Activated CD4-positive, alpha-beta memory T cell treated with anti-CD3 and anti-CD28 coated beads, Interleukin-2, amount 10 ng/mL, durations not matched to agents 7 days and 5 days (primary cell): Measurements from ENCODE around the gene HMCES. TPM values are rescaled to one million over a fixed set of nuclear protein-coding genes. Genes with fewer than 3 reads are reported as not detected.
"Not testable (repeated sequence)": the region's sequence is repeated elsewhere in the genome, so short reads cannot be mapped to it uniquely, and the experiment has no call there.

Experiments
- CTCF ChIA-PET: fragments of 350-600 bp; sonication (Branson Sonifier 250); formaldehyde crosslinking; loops from one replicate; lab custom pipeline; 2021; ENCODE audit warnings: antibody characterized with exemption, inconsistent platforms; lab: Charles Lee
- POLR2A ChIA-PET: fragments of 350-600 bp; sonication (Branson Sonifier 250); formaldehyde crosslinking; loops from one replicate; lab custom pipeline; 2021; ENCODE audit warnings: antibody characterized with exemption; lab: Charles Lee
- DNase-seq: peaks from one replicate; pipeline ENCODE4 v3.0.0-alpha.2; 2020
- H3K27ac Mint-ChIP-seq: one replicate; pipeline ENCODE4 v1.8.0; 2021; ENCODE audit warnings: mild to moderate bottlenecking, mixed read lengths
- H3K27me3 Mint-ChIP-seq: one replicate; pipeline ENCODE4 v1.8.0; 2021; ENCODE audit warnings: mixed read lengths
- H3K36me3 Mint-ChIP-seq: one replicate; pipeline ENCODE4 v1.8.0; 2021; ENCODE audit warnings: low read depth, mixed read lengths
- H3K4me1 Mint-ChIP-seq: one replicate; pipeline ENCODE4 v1.8.0; 2021; ENCODE audit warnings: mixed read lengths
- H3K4me3 Mint-ChIP-seq: one replicate; pipeline ENCODE4 v1.8.0; 2021; ENCODE audit warnings: mild to moderate bottlenecking, mixed read lengths
- H3K9me3 Mint-ChIP-seq: one replicate; pipeline ENCODE4 v1.8.0; 2021; ENCODE audit warnings: mixed read lengths
- total RNA-seq, 2 experiments: library from RNA; stranded (reverse); gene quantifications; one replicate each; pipeline ENCODE4 v1.2.3, GENCODE V29; 2021

The HMCES gene
- total RNA-seq, 2 experiments from 2014 or later, result 45.7 to 50.1 TPM

GRCh38 chr3:129260606-129261005, 18.1 kb upstream of the HMCES start:
- Mint-ChIP-seq H3K4me1 (peaks cover 3% of the 10 kb centered on the region), H3K4me3 (no peak overlapping the region), H3K36me3 (peaks cover 88% of the 10 kb centered on the region), H3K27ac (no peak overlapping the region), H3K9me3 (no peaks in the 10 kb centered on the region), H3K27me3 (no peaks in the 10 kb centered on the region)
- no peak for DNase-seq
- ChIA-PET POLR2A (interaction anchor here (1.8 to 2.7 kb wide), 3 partner anchors 11 to 55 kb away, joined by 4 to 9 read pairs (median 7); partner anchors contain the start of gene COPG1), CTCF (interaction anchor here (0.9 to 2.2 kb wide), 3 partner anchors 11 to 290 kb away, joined by 3 to 9 read pairs (median 3); partner anchors contain the start of gene COPG1)

- H3K4me1 Mint-ChIP-seq, result peaks cover 3% of the 10 kb centered on the region
- CTCF ChIA-PET, result interaction anchor here (1.5 to 2.2 kb wide), 2 partner anchors 208 to 291 kb away, joined by 3 to 9 read pairs; no protein-coding TSS in a partner anchor
- no peak for DNase-seq
- no peaks in the 10 kb centered on the region for H3K27me3 Mint-ChIP-seq
- POLR2A ChIA-PET, result interaction anchor here (0.8 to 2.7 kb wide), 4 partner anchors 9 to 54 kb away, joined by 3 to 9 read pairs (median 6); partner anchors contain the start of gene COPG1
- peaks cover 85% of the 10 kb centered on the region for H3K36me3 Mint-ChIP-seq
- no peaks in the 10 kb centered on the region for H3K9me3 Mint-ChIP-seq
- H3K27ac Mint-ChIP-seq, result no peak overlapping the region
- no peak overlapping the region for H3K4me3 Mint-ChIP-seq
Observed at GRCh38 chr3:129261894-129262293, 16.8 kb upstream of the HMCES start.

DNA sequence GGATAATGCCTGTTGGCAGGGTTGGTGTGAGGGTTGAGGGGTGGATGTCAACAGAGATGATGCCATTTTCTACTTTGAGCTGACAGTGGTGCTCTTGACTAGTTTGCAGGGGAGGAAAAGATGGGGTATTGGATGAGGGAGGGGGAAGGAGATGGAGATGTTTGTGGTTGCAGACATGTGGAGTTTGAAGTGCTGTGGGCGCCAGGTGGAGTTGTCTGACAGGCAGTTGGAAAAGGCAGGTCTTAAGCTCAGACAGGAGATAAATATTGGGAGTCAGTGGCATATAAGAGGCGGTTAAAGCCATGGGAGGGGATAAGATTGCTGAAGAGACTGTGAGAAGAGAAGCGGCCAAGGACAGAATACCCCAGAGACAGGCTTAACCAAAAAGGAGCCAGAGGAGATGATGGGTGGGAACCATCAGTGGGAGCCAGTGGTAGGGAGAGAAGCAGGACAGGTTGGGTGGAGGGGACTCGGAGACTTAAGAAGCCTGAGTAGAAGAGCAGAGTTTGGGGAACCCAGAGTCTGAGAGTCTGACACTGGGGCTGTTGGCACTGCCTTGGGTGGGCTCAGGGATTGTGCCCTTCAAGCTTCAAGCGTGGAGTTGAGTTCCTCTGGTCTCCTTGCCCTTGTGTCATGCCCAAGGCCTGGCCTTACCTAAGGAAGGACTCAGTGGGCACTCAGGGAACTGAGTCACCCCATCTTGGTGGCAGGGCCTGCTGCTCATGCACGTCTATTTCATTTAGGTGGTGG, 15.3 kb upstream of the HMCES start:
- no peak for DNase-seq
- POLR2A ChIA-PET, result interaction anchor here (0.9 kb wide), 1 partner anchor 8 kb away, joined by 3 read pairs; no protein-coding TSS in a partner anchor
- peaks cover 85% of the 10 kb centered on the region for H3K36me3 Mint-ChIP-seq

GRCh38 chr3:129264994-129265393, 13.7 kb upstream of the HMCES start:
- not testable (repeated sequence) for DNase-seq, H3K27me3 Mint-ChIP-seq, H3K27ac Mint-ChIP-seq, H3K4me3 Mint-ChIP-seq, H3K4me1 Mint-ChIP-seq, H3K9me3 Mint-ChIP-seq
- ChIA-PET POLR2A (interaction anchor here (1.5 kb wide), 2 partner anchors 51 to 79 kb away, joined by 3 to 6 read pairs; a partner anchor contains a TSS), CTCF (interaction anchor here (0.5 kb wide), 1 partner anchor 87 kb away, joined by 3 read pairs; no protein-coding TSS in a partner anchor)
- H3K36me3 Mint-ChIP-seq, result peaks cover 88% of the 10 kb centered on the region

More for the DNA sequence above, 15.3 kb upstream of the HMCES start:
- Mint-ChIP-seq H3K27me3 (no peaks in the 10 kb centered on the region), H3K27ac (no peak overlapping the region), H3K4me1 (peaks cover 3% of the 10 kb centered on the region), H3K4me3 (no peak overlapping the region), H3K9me3 (no peaks in the 10 kb centered on the region)
- CTCF ChIA-PET, result no interaction called here

DNA sequence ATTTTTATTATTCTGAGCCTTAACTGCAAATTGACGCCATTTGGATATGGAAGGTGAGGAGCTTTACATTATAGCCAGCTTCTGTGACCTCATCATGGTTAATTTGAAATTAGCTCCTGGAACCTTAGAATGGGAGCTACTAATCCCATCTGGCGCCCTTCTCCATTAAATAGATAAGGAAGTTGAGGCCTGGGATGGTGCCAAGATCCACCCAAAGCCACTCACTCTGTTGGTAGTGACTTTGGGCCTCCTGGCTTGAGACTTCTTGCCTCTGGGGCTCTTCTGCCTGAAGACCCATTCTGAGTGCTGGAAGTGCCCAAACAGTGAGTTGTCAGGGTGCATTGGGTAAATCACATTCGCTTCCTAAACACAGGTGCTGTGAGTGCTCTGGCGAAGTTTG, 12.0 kb upstream of the HMCES start:
- H3K4me1 Mint-ChIP-seq, result peaks cover 1% of the 10 kb centered on the region
- no peaks in the 10 kb centered on the region for H3K27me3 Mint-ChIP-seq
- ChIA-PET CTCF (interaction anchor here (1.7 kb wide), 1 partner anchor 49 kb away, joined by 3 read pairs; a partner anchor contains a TSS), POLR2A (interaction anchor here (1.0 to 1.4 kb wide), 3 partner anchors 17 to 387 kb away, joined by 3 to 6 read pairs (median 4); partner anchors contain the start of genes ACAD9 and COPG1)
- H3K27ac Mint-ChIP-seq, result no peak overlapping the region
- H3K36me3 Mint-ChIP-seq, result peaks cover 88% of the 10 kb centered on the region
- DNase-seq, result no peak
- no peaks in the 10 kb centered on the region for H3K9me3 Mint-ChIP-seq
- H3K4me3 Mint-ChIP-seq, result no peak overlapping the region

- no peak overlapping the region for H3K27ac Mint-ChIP-seq
- H3K36me3 Mint-ChIP-seq, result peaks cover 90% of the 10 kb centered on the region
- ChIA-PET POLR2A (no interaction called here), CTCF (no interaction called here)
- no peaks in the 10 kb centered on the region for H3K27me3 Mint-ChIP-seq
- no peaks in the 10 kb centered on the region for H3K9me3 Mint-ChIP-seq
- H3K4me1 Mint-ChIP-seq, result no peaks in the 10 kb centered on the region
- H3K4me3 Mint-ChIP-seq, result no peak overlapping the region
- no peak for DNase-seq
Observed at GRCh38 chr3:129268396-129268795, 10.3 kb upstream of the HMCES start.

DNA sequence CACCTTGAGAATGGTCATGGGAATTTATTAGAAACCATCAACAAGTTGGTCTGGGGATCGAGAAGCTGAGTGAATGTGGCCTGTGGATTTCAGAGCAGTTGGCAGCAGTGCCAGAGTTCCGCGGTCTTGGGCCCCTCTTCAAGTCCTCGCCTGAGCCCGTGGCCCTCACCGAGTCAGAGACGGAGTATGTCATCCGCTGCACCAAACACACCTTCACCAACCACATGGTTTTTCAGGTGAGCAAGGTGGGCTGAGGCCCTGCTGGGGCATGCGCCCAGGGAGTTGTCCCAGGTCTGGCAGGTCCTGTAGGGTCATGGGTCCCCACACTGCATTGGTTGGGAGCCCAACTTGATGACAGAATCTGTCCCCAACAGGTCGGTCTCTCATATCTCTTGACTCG, 7.0 kb upstream of the HMCES start:
- peaks cover 4% of the 10 kb centered on the region for H3K4me1 Mint-ChIP-seq

GRCh38 chr3:129276385-129276784, 2.3 kb upstream of the HMCES start:
- Mint-ChIP-seq H3K27me3 (no peaks in the 10 kb centered on the region), H3K27ac (no peak overlapping the region), H3K4me1 (peaks cover 31% of the 10 kb centered on the region), H3K36me3 (peaks cover 71% of the 10 kb centered on the region), H3K4me3 (no peak overlapping the region), H3K9me3 (no peaks in the 10 kb centered on the region)
- DNase-seq, result no peak
- POLR2A ChIA-PET, result interaction anchor here (9.1 kb wide), 1 partner anchor 38 kb away, joined by 197 read pairs; a partner anchor contains a TSS
- CTCF ChIA-PET, result no interaction called here

More for the DNA sequence above, 7.0 kb upstream of the HMCES start:
- H3K27me3 Mint-ChIP-seq, result no peaks in the 10 kb centered on the region
- H3K36me3 Mint-ChIP-seq, result peaks cover 92% of the 10 kb centered on the region
- H3K9me3 Mint-ChIP-seq, result no peaks in the 10 kb centered on the region
- DNase-seq, result no peak
- H3K4me3 Mint-ChIP-seq, result no peak overlapping the region
- H3K27ac Mint-ChIP-seq, result no peak overlapping the region
- POLR2A ChIA-PET, result interaction anchor here (0.6 to 2.0 kb wide), 3 partner anchors 9 to 47 kb away, joined by 3 to 9 read pairs (median 4); a partner anchor contains a TSS
- CTCF ChIA-PET, result interaction anchor here (1.5 kb wide), 1 partner anchor 44 kb away, joined by 3 read pairs; a partner anchor contains a TSS

- ChIA-PET POLR2A (interaction anchor here (0.8 to 9.1 kb wide), 5 partner anchors 28 to 239 kb away, joined by 3 to 197 read pairs (median 5); partner anchors contain the start of gene COPG1), CTCF (interaction anchor here (2.8 to 3.2 kb wide), 2 partner anchors 12 to 38 kb away, joined by 13 to 17 read pairs; a partner anchor contains a TSS)
- peaks cover 45% of the 10 kb centered on the region for H3K4me1 Mint-ChIP-seq
- DNase-seq, result no peak
- H3K9me3 Mint-ChIP-seq, result no peaks in the 10 kb centered on the region
- peak overlapping the region; percentile 81 for H3K4me3 Mint-ChIP-seq
- H3K27ac Mint-ChIP-seq, result peak overlapping the region; percentile 82
- H3K36me3 Mint-ChIP-seq, result peaks cover 62% of the 10 kb centered on the region
- H3K27me3 Mint-ChIP-seq, result no peaks in the 10 kb centered on the region
Observed at GRCh38 chr3:129277829-129278271, 820 bp upstream of the HMCES start.

DNA sequence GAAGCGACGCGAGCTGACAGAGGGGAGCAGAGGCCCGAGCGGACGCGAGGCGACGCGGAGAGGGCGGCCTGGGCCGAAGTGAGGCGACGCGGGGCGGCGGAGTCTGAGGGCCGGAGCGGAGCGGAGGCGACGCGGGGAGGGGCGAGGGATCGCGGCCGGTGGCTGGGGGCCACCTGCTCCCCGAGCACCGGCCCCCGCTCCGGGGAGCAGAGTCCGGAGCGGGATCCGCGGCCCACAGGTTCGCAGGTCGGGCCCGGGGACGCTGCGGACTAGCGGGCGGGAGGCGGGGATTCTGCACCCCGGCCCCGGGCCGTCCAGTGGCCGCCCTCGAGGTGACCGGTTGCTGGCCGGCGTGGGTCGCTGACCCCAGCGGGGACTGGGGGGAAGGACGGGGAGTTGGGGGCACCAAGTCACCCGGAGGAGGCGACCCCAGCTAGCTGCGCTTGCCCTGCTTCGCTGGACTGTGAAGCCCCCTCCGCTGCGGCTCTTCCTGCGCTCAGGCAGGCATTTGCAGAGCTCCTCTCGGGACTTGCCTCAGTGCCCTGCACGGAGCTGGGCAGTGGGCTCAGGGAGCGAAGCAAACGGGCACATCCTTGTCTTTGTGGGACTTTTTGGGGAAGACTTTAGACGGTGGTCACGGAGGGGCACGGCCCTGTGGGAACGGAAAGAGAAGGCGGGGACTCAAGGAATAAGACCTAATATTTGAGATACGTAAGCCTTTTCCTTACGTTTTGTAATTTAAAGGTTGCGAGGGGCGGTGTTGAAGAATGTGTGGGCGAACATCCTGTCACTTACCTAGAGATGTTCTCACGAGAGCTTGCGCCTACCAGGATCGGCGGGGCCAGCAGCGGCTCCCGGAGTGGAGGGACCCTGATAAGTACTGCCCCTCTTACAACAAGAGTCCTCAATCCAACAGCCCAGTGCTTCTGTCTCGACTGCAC, 566 bp downstream of the HMCES start:
- ChIA-PET POLR2A (interaction anchor here (0.7 to 9.1 kb wide), 17 partner anchors 9 to 475 kb away, joined by 3 to 197 read pairs (median 4); partner anchors contain the start of genes CNBP, COPG1 and RAB43), CTCF (interaction anchor here (0.8 to 3.2 kb wide), 6 partner anchors 10 to 309 kb away, joined by 3 to 17 read pairs (median 5); a partner anchor contains a TSS)
- Mint-ChIP-seq H3K9me3 (no peaks in the 10 kb centered on the region), H3K27me3 (no peaks in the 10 kb centered on the region), H3K4me1 (peaks cover 54% of the 10 kb centered on the region), H3K27ac (peak overlapping the region; percentile 91), H3K4me3 (peak overlapping the region; percentile 97), H3K36me3 (peaks cover 56% of the 10 kb centered on the region)
- DNase-seq, result peak; percentile 55

DNA sequence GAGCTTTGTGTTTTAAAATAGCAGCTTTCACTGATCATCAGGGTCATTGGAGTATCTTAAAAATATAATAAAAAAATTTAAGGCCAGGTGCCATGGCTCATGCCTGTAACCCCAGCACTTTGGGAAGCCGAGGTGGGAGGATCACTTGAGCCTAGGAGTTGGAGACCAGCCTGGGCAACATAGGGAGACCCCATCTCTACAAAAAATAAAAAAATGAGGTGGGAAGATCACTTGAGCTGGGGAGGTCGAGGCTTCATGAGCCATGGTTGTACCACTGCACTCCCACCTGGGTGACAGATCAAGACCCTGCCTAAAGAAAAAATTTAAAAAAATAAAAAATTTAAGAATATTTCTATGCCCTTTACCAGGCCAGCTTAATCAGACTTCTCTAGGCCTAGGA, 1.5 kb downstream of the HMCES start:
- H3K4me1 Mint-ChIP-seq, result peaks cover 52% of the 10 kb centered on the region
- DNase-seq, result no peak
- ChIA-PET POLR2A (interaction anchor here (1.0 to 9.1 kb wide), 11 partner anchors 9 to 162 kb away, joined by 4 to 197 read pairs (median 4); partner anchors contain the start of genes CNBP, COPG1 and RAB43), CTCF (interaction anchor here (0.8 to 3.2 kb wide), 7 partner anchors 9 to 310 kb away, joined by 3 to 17 read pairs (median 4); a partner anchor contains a TSS)
- H3K36me3 Mint-ChIP-seq, result peaks cover 51% of the 10 kb centered on the region
- no peaks in the 10 kb centered on the region for H3K27me3 Mint-ChIP-seq
- no peaks in the 10 kb centered on the region for H3K9me3 Mint-ChIP-seq
- no peak overlapping the region for H3K27ac Mint-ChIP-seq
- no peak overlapping the region for H3K4me3 Mint-ChIP-seq

DNA sequence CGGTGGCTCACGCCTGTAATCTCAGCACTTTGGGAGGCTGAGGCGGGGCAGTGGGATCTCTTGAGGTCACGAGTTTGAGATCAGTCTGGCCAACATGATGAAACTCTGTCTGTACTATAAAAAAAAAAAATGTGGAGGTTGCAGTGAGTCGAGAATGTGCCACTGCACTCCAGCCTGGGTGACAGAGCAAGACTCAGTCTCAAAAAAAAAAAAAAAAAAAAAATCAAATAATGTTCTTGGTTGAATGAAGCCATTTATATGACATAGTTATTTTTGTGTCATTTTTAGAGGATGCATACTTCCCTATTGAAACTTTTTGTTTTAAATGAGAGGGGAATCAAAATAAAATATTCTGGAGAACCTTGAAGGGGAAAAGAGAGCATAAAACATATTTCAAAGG, 3.1 kb downstream of the HMCES start:
- Mint-ChIP-seq H3K36me3 (peaks cover 47% of the 10 kb centered on the region), H3K27me3 (no peaks in the 10 kb centered on the region), H3K4me3 (no peak overlapping the region), H3K4me1 (peaks cover 50% of the 10 kb centered on the region), H3K27ac (no peak overlapping the region), H3K9me3 (no peaks in the 10 kb centered on the region)
- ChIA-PET CTCF (no interaction called here), POLR2A (interaction anchor here (9.1 kb wide), 1 partner anchor 33 kb away, joined by 197 read pairs; a partner anchor contains a TSS)
- DNase-seq, result no peak
